Skeletal muscle cell (primary cell): Measurements from ENCODE around the gene ADCY7.

Experiments
- DNase-seq: peaks from one replicate; pipeline ENCODE4 v3.0.0-alpha.2; 2010; ENCODE audit warnings: low read depth
- H3K4me3 ChIP-seq: 2 replicates; pipeline ENCODE4 v1.5.1; 2011; ENCODE audit warnings: low read depth, mild to moderate bottlenecking, control low read depth, low read length, moderate library complexity

ADCY7 gene

DNA sequence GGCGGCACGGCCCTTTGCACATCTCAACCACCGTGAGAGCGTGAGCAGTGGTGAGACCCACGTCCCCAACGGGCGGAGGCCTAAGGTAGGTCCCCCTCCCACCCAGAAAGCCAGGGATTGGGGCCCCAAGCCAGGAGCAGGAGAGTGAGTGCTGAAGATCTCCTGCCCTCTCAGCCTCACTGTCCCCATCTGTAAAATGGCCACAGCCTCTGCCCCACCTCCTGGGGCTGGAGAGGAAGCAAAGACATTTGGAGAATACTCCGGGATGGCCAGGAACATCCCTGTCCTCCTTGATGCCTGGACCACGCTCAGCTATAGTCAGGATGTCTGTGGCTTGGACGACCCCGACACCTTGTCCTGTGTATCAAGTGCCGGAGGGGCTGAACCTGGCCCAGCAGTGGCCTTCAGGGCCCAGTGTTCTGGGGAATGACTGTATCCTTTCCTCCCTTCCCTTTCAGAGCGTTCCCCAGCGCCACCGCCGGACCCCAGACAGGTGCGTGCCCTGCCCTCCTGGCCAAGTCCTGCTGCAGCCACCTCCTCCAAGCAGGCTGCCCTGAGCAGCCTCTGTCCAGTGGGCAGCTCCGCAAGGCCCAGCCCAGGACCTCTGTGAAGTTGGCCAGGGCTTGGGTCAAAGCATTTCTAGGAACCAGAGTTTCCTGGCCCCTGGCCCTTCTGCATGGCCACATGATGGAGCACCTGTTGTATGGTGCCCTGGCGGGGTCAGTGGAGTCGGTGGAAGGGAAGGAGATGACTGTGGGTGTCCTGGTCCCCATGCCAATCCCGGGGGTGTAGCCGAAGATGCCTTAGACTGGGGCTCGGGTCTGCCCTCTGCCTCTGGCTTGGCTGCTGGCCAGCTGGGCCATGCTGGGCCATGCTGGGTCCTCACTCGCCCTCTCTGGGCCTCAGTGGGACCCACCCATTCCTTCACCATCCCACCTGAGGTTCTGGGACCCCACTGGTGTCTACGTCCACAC, 38.4 kb downstream of the ADCY7 start:
- DNase-seq = no peak
- H3K4me3 ChIP-seq = no peak overlapping the region

GRCh38 chr16:50305441-50306061, 39.2 kb downstream of the ADCY7 start:
- DNase-seq = no peak
- no peak overlapping the region for H3K4me3 ChIP-seq

DNA sequence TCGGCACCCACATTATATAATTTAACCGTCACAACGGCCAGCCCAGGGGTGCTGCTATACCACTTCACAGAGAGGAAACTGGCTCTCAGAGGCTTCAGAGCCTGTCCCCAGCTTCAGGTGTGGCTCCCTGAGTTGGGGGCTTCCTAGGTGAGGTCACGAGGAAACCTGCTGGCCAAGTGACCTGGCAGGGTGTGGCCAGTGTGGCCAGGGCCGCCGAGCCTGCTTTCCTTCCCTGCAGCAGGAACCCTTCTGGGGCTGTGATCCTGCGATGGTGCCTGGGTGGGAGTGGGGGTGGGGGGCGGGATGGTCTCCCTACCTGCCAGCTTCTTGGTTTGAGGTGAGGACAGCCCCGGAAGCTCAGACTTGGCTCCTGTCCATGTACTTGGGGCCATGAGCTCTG, 39.9 kb downstream of the ADCY7 start:
- DNase-seq = no peak
- H3K4me3 ChIP-seq = no peak overlapping the region

DNA sequence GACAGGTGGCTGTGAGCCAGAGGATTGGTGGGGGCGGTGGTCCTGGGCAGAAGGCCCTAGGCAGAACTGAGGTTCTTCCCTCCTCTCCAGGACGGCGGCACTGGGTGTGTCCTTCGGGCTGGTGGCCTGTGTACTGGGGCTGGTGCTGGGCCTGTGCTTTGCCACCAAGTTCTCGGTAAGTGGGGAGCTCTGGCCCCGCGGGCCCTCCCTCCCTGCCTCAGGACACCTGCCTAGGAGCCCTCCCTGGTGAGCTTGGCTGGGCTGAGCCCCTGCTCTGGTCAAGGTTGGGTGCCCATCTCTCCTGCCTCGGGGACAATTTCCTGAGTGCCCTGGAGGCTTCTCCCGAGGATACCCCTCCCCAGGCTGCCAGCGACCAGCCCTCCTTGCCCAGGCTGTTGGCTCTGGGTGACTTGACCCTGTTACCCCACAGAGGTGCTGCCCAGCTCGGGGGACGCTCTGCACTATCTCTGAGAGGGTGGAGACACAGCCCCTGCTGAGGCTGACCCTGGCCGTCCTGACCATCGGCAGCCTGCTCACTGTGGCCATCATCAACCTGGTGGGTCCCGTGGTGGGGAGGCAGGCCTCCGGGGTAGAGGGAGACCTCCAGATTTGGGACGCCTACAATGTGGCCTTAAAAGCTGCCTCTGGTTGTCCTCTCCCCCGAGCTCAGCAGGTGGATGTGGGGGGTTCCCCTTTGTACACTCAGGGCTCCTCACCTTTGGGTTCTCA, 42.0 kb downstream of the ADCY7 start:
- no peak overlapping the region for H3K4me3 ChIP-seq
- DNase-seq = no peak

DNA sequence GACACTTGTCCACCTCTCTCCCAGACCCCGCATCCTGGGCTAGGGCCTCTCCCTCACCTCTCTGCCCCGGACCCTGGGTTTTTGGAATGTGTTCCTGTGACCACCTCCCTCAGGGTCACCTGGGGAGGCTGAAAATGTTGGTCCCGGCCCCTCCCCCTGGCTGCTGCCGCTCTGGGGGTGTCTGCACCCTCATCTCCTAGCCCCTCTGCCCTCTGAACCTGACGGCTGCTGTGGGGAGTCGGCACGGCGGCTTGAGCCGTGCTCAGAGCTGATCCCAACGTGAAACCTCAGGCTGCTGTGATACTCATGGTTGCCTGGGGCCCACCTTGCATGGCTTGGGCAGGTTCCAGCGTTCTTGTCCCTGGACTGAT, 42.8 kb downstream of the ADCY7 start:
- no peak overlapping the region for H3K4me3 ChIP-seq
- DNase-seq = no peak

DNA sequence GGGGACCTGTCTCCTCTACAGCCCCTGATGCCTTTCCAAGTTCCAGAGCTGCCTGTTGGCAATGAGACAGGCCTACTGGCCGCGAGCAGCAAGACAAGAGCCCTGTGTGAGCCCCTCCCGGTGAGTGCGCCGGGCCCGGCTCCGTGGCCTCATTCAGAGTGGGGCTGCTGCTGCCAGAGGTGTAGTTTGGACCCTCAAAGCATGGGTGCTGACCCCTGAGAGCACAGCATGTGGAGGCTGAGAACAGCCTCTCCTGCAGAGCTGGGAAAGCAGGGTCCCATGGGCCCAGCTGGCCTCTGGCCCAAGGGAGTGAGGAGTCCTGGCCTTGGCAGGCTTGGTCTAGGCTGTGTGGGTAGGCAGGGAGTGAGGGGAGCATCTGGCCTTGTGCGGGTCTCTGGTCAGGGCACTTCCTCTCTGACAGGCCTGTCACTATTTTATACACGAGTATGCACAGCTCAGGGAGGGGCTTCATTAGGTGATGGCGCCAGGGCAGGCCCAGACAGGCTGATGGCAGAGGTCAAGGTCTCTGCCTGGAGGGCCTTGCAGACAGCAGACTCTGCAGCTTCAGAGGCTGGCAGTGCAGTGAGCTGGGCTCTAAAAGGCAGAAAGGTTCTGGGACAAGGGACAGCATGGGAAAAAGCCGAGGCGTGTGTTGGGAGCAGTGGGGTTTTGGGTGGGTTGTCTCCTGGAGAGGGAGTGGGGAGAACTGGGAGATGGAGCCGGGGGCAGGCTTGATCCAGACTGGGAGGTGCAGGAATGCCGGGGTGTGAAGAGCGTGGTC, 43.4 kb downstream of the ADCY7 start:
- H3K4me3 ChIP-seq = no peak overlapping the region
- no peak for DNase-seq

DNA sequence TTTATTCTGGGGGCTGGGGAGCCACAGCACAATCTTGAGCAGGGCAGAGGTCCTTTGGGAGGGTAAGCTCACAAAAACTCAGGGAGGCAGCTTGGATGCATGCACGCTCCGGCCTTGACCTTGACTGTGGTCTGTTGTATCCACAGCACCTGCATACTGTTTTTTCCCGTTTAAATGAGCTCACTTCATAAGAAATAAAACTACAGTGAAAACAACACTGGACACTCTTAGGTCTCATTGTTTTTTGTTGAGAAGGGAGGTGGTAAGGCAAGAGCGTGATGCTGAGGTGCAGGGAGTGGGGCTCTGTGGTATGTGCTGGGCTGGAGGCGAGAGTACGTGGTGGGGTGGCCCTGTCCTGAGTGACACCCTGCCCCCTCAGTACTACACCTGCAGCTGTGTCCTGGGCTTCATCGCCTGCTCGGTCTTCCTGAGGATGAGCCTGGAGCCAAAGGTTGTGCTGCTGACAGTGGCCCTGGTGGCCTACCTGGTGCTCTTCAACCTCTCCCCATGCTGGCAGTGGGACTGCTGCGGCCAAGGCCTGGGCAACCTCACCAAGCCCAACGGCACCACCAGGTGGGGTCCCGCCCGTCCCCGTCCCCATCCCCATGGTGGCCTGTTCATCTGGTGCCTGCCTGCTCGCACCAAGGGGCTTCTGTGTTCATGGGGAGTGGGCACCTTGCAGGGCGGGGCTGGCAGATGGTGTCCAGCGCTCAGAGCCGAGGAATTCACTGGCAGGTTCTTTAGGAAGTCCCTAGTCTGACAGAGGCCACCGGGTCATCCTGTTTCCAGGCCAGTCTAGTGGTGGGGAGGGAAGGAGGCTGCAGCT, 44.2 kb downstream of the ADCY7 start:
- DNase-seq = no peak
- H3K4me3 ChIP-seq = no peak overlapping the region

DNA sequence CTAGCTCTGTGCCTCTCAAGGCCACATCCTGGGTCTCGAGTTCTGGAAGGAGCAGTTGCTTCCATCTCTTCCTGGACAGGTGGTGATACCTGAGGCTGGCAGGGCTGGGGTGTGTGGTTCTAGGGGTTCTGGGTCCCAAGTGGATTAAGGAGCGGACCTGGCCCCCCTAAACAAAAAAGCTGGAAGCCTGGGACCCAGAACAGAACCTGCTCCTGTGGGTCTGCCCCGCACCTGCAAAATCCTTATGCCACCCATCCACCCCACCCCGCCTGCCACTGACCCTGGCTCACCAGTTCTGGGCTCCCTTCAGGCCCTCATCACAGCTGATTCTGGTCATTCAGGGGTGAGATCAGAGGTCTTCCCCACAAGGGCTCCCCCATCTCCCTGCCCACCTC, 44.8 kb downstream of the ADCY7 start:
- no peak overlapping the region for H3K4me3 ChIP-seq
- no peak for DNase-seq

DNA sequence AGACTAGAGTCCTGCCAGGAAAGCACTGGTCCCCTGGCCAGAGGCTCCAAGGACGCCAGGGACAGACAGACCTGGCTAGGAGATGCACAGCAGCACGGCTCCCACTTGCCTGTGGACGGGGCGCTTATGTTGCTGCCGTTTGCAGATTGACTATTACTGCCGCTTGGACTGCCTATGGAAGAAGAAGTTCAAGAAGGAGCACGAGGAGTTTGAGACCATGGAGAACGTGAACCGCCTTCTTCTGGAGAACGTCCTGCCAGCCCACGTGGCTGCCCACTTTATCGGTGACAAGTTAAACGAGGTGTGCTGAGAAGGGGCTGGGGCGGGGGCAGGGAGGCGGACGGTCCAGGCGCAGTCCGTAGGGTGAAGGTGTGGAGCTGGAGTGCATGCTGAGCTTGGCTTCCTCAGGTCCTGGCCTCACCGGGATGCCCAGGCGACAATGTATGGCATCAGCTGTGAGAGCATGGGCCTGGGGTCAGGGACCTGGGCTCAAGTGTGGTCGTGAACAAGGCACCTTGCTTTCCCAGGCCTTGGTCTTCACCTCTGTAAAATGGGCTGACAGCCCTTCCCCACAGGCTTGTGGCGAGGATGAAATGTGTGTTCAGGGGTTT, 45.6 kb downstream of the ADCY7 start:
- H3K4me3 ChIP-seq = no peak overlapping the region
- no peak for DNase-seq

DNA sequence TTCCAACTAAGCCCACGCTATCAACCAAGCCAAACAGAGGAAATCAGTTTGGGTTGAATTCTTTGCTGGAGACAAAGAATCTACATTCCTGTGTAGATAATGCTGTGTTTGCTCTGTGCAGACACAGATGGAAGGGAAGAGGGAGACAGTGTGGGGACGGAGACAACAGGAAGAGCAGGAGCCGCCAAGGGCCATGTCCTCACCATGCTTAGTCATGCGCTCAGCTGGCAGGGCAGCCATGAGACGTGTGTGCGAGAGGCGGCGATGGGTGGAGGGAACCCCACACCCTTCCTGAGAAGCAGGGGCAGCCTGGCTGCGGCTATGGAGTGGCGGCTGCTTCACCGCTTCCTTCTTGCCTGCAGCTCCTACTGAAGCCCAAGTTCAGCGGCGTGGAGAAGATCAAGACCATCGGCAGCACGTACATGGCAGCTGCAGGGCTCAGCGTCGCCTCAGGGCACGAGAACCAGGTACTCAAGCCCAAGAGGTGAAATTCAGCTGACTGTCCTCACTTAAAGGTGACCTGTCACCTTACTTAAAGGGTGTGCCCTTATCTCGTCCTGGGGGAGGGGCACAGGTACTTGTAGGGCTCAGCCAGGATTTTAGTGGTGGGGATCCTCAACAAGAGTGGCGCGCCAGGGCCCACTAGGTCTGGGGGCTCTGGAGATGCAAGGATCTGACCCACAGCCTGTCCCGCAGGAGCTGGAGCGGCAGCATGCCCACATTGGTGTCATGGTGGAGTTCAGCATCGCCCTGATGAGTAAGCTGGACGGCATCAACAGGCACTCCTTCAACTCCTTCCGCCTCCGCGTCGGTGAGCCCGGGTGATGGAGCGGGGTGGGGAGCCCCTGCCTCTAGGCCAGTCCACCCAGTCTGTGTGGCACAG, 47.5 kb downstream of the ADCY7 start:
- H3K4me3 ChIP-seq = no peak overlapping the region
- DNase-seq = no peak

DNA sequence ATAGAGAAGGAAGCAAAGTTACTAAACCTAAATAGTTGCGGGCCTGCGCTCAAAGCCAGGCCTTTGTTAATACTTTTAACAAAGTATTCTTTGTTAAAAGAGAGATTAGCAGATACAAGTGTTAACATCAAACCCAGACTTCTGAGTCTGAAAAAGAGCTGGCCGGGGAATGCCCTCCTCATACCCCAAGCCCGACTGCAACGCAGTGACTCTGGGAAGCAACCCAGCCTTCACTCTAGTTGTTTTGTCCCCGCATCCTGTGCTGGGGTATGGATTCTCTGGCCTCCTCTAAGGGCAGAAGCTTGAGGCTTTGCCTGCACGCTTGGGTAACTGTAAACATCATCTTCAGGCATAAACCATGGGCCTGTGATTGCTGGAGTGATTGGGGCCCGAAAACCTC, 48.3 kb downstream of the ADCY7 start:
- no peak overlapping the region for H3K4me3 ChIP-seq
- no peak for DNase-seq

GRCh38 chr16:50315346-50315997, 49.1 kb downstream of the ADCY7 start:
- no peak for DNase-seq
- H3K4me3 ChIP-seq = no peak overlapping the region

GRCh38 chr16:50316102-50316847, 49.9 kb downstream of the ADCY7 start:
- no peak for DNase-seq
- H3K4me3 ChIP-seq = no peak overlapping the region

DNA sequence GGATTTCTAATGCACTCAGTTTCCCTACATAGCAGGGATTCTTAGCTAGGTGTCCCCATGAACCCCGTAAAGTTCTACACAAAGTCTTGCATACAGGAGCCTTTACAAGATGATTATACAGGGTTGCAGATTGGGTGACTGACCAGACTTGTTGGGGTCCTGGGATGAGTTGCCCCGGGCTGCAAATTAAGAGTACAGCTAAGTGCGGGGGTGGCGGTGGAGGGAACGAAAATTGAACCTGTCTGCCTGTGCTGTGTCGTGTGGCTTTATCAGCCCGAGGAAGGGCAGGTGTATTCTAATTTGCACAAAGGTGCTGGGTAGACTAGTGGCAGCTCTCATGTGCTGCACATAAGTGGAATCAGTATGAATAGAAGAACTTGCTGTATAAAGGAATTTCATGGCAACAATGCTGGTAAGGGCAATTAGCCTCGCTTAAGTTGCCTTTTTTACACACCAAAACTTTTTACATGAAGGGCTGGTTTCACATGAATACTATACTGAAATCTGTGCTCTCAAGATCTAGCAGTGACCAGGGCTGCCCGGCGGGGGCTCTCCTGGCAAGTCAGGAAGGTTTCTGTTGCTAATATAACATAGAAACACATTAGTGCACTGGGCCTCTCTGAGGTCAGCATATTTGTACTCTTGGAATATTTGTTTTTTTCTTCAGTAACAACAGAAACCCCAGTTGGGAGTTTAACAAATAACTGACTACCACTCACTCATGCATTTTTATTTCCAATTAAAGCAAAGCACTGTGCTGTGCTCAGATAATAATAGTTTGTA, 50.7 kb downstream of the ADCY7 start:
- no peak for DNase-seq
- H3K4me3 ChIP-seq = no peak overlapping the region

DNA sequence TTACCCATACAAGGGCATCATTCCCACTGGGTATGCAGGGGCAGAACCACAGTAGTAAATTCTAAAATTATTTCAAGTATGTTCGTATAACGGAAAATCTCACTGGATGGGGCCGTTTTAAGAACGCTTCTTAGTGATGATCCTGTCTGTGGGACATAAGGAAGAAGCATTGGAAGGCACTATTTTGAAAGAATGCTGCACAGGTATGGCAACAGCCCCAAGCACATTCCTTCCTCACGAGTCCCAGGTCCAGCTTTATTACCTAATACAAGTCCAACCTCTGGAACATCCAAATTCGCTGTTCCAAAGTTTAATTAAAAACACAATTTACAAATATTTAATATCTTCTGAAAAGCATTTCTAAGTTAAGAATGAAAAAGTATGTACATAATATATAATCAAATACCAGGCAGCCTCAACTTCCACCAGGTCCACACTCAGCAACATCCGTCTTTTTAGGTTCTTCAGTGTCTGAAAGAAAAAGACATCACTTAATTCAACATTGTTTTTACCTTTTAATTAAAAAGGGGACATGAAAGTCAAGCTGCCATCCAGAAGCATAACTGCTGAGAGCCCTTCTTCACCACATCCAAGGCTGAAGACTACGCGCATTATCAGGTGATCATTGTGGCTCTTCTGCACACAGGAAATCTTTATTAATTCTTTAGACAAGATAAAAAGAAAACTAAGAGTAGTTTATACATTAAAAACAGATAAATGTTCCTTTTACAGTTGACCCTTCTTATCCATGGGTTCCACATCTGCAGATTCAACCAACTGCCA, 52.6 kb downstream of the ADCY7 start:
- H3K4me3 ChIP-seq = no peak overlapping the region
- no peak for DNase-seq
